Peyer's patch (tissue), 4 donors: ENCODE measurements around the gene FRMD8. TPM values are rescaled to one million over a fixed set of nuclear protein-coding genes. Genes with fewer than 3 reads are reported as not detected.

Experiments
- DNase-seq, 3 donors: peaks; one replicate each; pipeline ENCODE4 v3.0.0-alpha.2; 2017 to 2019
- H3K27ac ChIP-seq, 4 donors: fragments of 200-600 bp; sonication (generic); one replicate each; pipeline ENCODE4 v1.5.1; 2016 to 2019
- H3K27me3 ChIP-seq, 2 donors: fragments of 200-600 bp; sonication (generic); one replicate each; pipeline ENCODE4 v1.5.1; 2019
- H3K36me3 ChIP-seq, 3 donors: fragments of 200-600 bp; sonication (generic); one replicate each; pipeline ENCODE4 v1.5.1; 2016 to 2019
- H3K4me1 ChIP-seq, 4 donors: fragments of 200-600 bp; sonication (generic); one replicate each; pipeline ENCODE4 v1.5.1; 2016 to 2019
- H3K4me3 ChIP-seq, 4 donors: fragments of 200-600 bp; sonication (generic); 1 replicate in 3 of 4; 2 replicates in 1 of 4; pipeline ENCODE4 v1.5.1; 2016 to 2019; ENCODE audit warnings: mild to moderate bottlenecking in 1 of 4
- H3K9me3 ChIP-seq, 4 donors: fragments of 200-600 bp; sonication (generic); one replicate each; pipeline ENCODE4 v1.5.1; 2016 to 2019; ENCODE audit warnings: mild to moderate bottlenecking in 1 of 4
- POLR2A ChIP-seq, 2 donors: fragments of 450-650 bp; IDR thresholded peaks; one replicate each; pipeline ENCODE4 v1.5.1; 2017; ENCODE audit warnings: antibody characterized with exemption in 2 of 2, mild to moderate bottlenecking in 2 of 2, moderate library complexity in 2 of 2
- total RNA-seq, 4 donors: library from RNA; depleted of rRNA; stranded (reverse); fragments of >200 nt; gene quantifications; one replicate each; pipeline ENCODE4 v1.1.0, GENCODE V29; 2016
- TF ChIP-seq, protein P1 (sequence below), 6 experiments: fragments of 450-650 bp in 4 of 6; fragments of 200-600 bp in 2 of 6; sonication (generic) in 1 of 6; IDR thresholded peaks; one replicate each; pipeline ENCODE4 v1.5.1; 2017 to 2019; ENCODE audit warnings: antibody characterized with exemption in 6 of 6, mild to moderate bottlenecking in 3 of 6, moderate library complexity in 1 of 6

FRMD8 gene
- total RNA-seq, 4 donors from 2014 or later, result 51.2 to 115 (median 102) TPM

DNA sequence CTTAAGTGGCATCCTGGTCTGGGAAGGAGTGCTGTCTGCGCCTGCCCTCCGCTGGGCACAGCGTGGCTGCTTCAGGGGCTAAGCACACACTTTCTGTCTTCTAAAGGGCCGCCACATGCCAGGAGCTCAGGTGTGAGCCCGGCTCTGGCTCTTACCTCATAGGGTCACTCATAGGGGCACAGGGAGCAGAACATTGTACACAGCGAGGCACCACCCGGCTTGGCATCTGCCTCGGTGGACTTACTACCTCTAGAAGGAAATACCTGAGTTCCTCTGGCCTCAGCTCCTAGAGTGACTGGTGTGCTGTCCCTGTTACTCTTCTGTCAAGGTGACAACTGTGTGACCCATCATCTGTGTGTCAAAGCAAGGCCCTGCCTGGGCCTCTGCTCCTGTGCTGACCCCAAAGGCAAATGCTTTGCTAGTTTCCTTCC is 49.6 kb downstream of the FRMD8 start:
- Histone ChIP-seq H3K4me1 (peaks cover 0 to 38% (median 11%) of the 10 kb centered on the region in 4 donors), H3K27me3 (no peaks in the 10 kb centered on the region), H3K4me3 (no peak overlapping the region), H3K27ac (peak overlapping the region in 3 of 4 donors; percentile 12 to 48 (median 13)), H3K9me3 (no peaks in the 10 kb centered on the region), H3K36me3 (peaks cover 0 to 51% (median 0%) of the 10 kb centered on the region in 3 donors)
- peak in 2 of 3 donors; percentile 52 to 57 for DNase-seq
- TF ChIP-seq POLR2A (IDR thresholded peaks at IDR 0.05), result peak in 1 of 2 donors; percentile 5
- TF ChIP-seq, protein P1, sequence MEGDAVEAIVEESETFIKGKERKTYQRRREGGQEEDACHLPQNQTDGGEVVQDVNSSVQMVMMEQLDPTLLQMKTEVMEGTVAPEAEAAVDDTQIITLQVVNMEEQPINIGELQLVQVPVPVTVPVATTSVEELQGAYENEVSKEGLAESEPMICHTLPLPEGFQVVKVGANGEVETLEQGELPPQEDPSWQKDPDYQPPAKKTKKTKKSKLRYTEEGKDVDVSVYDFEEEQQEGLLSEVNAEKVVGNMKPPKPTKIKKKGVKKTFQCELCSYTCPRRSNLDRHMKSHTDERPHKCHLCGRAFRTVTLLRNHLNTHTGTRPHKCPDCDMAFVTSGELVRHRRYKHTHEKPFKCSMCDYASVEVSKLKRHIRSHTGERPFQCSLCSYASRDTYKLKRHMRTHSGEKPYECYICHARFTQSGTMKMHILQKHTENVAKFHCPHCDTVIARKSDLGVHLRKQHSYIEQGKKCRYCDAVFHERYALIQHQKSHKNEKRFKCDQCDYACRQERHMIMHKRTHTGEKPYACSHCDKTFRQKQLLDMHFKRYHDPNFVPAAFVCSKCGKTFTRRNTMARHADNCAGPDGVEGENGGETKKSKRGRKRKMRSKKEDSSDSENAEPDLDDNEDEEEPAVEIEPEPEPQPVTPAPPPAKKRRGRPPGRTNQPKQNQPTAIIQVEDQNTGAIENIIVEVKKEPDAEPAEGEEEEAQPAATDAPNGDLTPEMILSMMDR (IDR thresholded peaks at IDR 0.05), result no peak

DNA sequence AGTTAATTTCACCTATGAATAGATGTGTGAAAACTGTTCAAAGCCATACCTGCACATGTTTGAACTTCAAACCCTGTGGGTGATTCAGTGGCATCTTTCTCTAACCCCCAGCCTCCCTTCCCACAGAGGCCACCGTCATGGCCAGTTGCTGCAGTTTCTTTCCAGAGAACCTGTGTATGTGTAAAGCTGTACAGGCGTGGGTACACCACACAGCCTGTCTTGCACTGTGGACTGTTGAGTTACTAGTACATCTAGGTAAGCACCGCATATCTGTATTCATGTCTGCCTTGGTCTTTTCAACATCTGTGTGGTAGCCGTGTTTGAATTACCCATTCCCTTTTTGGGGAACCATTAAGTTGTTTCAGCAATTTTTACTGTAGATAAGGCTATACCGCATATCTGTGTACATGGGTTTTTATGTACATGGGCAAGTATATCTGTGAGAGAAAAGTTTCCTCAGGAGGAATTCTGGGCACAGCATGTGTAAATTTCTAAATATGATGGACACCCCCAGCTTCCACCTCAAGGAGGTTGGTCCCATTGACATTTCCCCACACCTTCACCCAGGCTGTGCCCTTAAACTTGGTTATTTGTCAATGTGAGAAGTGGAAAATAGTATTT is 50.1 kb downstream of the FRMD8 start:
- DNase-seq, result peak in 2 of 3 donors; percentile 11 to 47
- Histone ChIP-seq H3K9me3 (no peaks in the 10 kb centered on the region), H3K27me3 (no peaks in the 10 kb centered on the region), H3K4me3 (no peak overlapping the region), H3K36me3 (peaks cover 0 to 53% (median 0%) of the 10 kb centered on the region in 3 donors), H3K27ac (peak overlapping the region in 3 of 4 donors; percentile 12 to 48 (median 13)), H3K4me1 (peaks cover 0 to 33% (median 12%) of the 10 kb centered on the region in 4 donors)
- TF ChIP-seq POLR2A (IDR thresholded peaks at IDR 0.05), result no peak
- TF ChIP-seq, protein P1 (IDR thresholded peaks at IDR 0.05), result no peak

GRCh38 chr11:65437436-65438227 is 51.2 kb downstream of the FRMD8 start:
- H3K4me3 ChIP-seq, result no peak overlapping the region

DNA sequence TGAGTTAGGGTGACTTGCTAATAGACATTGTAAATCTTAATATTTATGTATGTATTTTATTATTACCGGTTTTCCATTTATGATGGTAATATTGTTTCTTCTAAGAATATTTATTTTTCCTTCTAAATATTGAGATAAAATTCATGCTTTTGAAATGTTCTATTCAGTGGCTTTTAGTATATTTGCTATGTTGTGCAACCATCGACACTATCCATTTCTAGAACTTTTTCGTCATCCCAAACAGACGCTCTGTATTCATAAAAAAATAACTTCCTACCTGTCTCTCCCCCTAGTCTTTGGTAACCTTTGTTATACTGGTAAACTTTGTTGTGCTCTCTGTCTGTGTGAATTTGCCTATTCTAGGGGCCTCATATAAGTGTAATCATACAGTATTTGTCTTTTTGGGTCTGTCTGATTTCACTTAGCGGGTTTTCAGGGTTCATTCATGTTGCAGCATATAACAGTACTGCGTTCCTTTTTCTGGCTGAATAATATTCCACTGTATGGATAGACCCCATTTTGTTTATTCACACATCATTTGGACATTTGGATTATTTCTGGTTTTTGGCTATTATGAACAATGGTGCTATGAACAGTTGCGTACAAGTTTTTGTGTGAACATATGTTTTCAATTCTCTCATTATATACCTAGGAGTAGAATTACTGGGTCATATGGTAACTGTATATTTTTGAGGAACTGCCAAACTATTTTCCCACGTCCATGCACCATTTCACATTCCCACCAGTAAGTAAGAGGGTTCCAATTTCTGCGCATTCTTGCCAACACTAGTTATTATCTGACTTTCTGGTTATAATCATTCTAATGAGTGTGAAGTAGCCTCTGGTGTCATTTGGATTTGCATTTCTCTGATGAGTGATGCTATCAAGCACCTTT is 52.1 kb downstream of the FRMD8 start:
- Histone ChIP-seq H3K27me3 (no peaks in the 10 kb centered on the region), H3K4me3 (no peak overlapping the region), H3K9me3 (no peaks in the 10 kb centered on the region), H3K4me1 (peaks cover 0 to 31% (median 16%) of the 10 kb centered on the region in 4 donors), H3K36me3 (peaks cover 0 to 66% (median 0%) of the 10 kb centered on the region in 3 donors), H3K27ac (peak overlapping the region in 2 of 4 donors; percentile 14 to 20)
- DNase-seq, result no peak
- TF ChIP-seq, protein P1 (IDR thresholded peaks at IDR 0.05), result no peak
- peak in 1 of 2 donors; percentile 26 for TF ChIP-seq POLR2A (IDR thresholded peaks at IDR 0.05)

More at GRCh38 chr11:65437436-65438227, 51.2 kb downstream of the FRMD8 start:
- Histone ChIP-seq H3K27me3 (no peaks in the 10 kb centered on the region), H3K9me3 (no peaks in the 10 kb centered on the region), H3K36me3 (peaks cover 0 to 58% (median 0%) of the 10 kb centered on the region in 3 donors), H3K4me1 (peaks cover 0 to 28% (median 16%) of the 10 kb centered on the region in 4 donors), H3K27ac (peak overlapping the region in 2 of 4 donors; percentile 20 to 29)
- peak in 2 of 3 donors; percentile 15 to 45 for DNase-seq
- TF ChIP-seq, protein P1 (IDR thresholded peaks at IDR 0.05), result no peak
- TF ChIP-seq POLR2A (IDR thresholded peaks at IDR 0.05), result peak in 1 of 2 donors; percentile 5
